Psoas muscle (tissue), 8 donors: ENCODE measurements around the gene CLMP. TPM values are rescaled to one million over a fixed set of nuclear protein-coding genes. Genes with fewer than 3 reads are reported as not detected.

Experiments
- ATAC-seq, 4 donors: fragments of 200-7000 bp; cut with Tn5 transposase; one replicate each; pipeline ENCODE4 v1.9.1; 2020; ENCODE audit warnings: moderate library complexity in 3 of 4, mild to moderate bottlenecking in 2 of 4
- DNase-seq, 2 donors: peaks; one replicate each; pipeline ENCODE4 v3.0.0-alpha.2; 2020
- H3K27ac ChIP-seq: fragments of 200-600 bp; one replicate; pipeline ENCODE4 v1.8.0; 2022
- H3K27me3 ChIP-seq, 3 donors: fragments of 200-600 bp in 1 of 3; one replicate each; pipeline versions ENCODE4 v1.6.1 to v1.8.0; 2013 to 2022; ENCODE audit warnings: low read length in 2 of 3, mild to moderate bottlenecking in 2 of 3, moderate library complexity in 1 of 3; ENCODE audit not compliant: insufficient read depth in 3 of 3
- H3K36me3 ChIP-seq, 2 donors: fragments of 200-600 bp in 1 of 2; one replicate each; pipeline versions ENCODE4 v1.6.1 to v1.8.0; 2013 to 2022; ENCODE audit warnings: low read depth in 1 of 2, mild to moderate bottlenecking in 1 of 2, moderate library complexity in 1 of 2; ENCODE audit not compliant: insufficient read depth in 1 of 2
- H3K4me1 ChIP-seq: fragments of 200-600 bp; one replicate; pipeline ENCODE4 v1.8.0; 2022
- H3K4me3 ChIP-seq: fragments of 200-600 bp; one replicate; pipeline ENCODE4 v1.8.0; 2022; ENCODE audit warnings: mild to moderate bottlenecking
- H3K9me3 ChIP-seq: fragments of 200-600 bp; one replicate; pipeline ENCODE4 v1.8.0; 2022
- CTCF ChIP-seq: fragments of 200-600 bp; IDR thresholded peaks from one replicate; pipeline ENCODE4 v1.8.0; 2022; ENCODE audit warnings: antibody characterized with exemption
- WGBS, 3 donors: extraction: QIAGEN DNeasy Blood & Tissue Kit; methylation state at CpG; one replicate each; pipeline versions ENCODE4 v1.1.6 to v1.1.7; 2013; 5-methylcytosine and 5-hydroxymethylcytosine counted together
- intact Hi-C, 2 donors: fragments of 100-400 bp; cut with DNase I; formaldehyde crosslinking; loops; one replicate each; pipeline versions ENCODE4 v1.11.0 to v1.14.2; 2022
- polyA plus RNA-seq, 3 donors: library from polyadenylated mRNA; stranded (reverse); fragments of 200-250 nt; gene quantifications; one replicate each; pipeline ENCODE4 v1.2.3, GENCODE V29; 2013
- total RNA-seq, 4 donors: library from RNA; stranded (reverse); fragmentation: NEBNext Ultra II Directional in 2 of 4; extraction: Animal tissue kit (Norgen Biotek cat#: 25700) in 2 of 4; gene quantifications; one replicate each; pipeline versions ENCODE4 v1.2.1 to v1.2.4, GENCODE V29; 2021 to 2023
- donor health status: healthy with polysubstance abuse.
- donor health status: DM: no; HTN: no; CAD: no; lungs with moderate emphysema.
- donor health status: Bipolar disorder and iron deficiency.
- donor health status: healthy.
- donor health status: DM: yes; HTN: yes; CAD: no.
- donor health status: DM: no; HTN: no; CAD: no.
- donor health status: DM: no; HTN: no; CAD: no.
- donor health status: DM: yes; HTN: yes; CAD: no.

The CLMP gene
- total and polyA plus RNA-seq, 7 donors = 0.83 to 4.2 (median 2.9) TPM

- TF ChIP-seq CTCF = peak; percentile 11
- intact Hi-C loops = loop anchor here in 1 of 2 donors (10.0 kb wide), 1 partner anchor 156 kb away; no protein-coding TSS in a partner anchor
- Histone ChIP-seq H3K27ac (no peak overlapping the region), H3K4me3 (no peak overlapping the region), H3K9me3 (no peaks in the 10 kb centered on the region), H3K27me3 (peaks cover 2 to 16% (median 3%) of the 10 kb centered on the region in 3 donors), H3K36me3 (no peaks in the 10 kb centered on the region), H3K4me1 (no peaks in the 10 kb centered on the region)
- WGBS, 3 donors = 46 to 51% (median 50%) methylated on average over 2 of the region's 2 CpGs
- ATAC-seq = no peak
- DNase-seq = no peak
Measured at GRCh38 chr11:123020968-123021367, 174.1 kb downstream of the CLMP start.

Other genes starting within 250 kb of the CLMP start
- not detected for gene BSX, start 213.4 kb downstream of the CLMP start, total RNA-seq
- gene BSX, start 213.4 kb downstream of the CLMP start, polyA plus RNA-seq = not detected
- gene HSPA8, start 133.1 kb downstream of the CLMP start, total RNA-seq = 1,000 to 10,000 TPM; 1,127 to 2,415 (median 1,519) TPM
- gene HSPA8, start 133.1 kb downstream of the CLMP start, polyA plus RNA-seq = 1,000 to 10,000 TPM; 1,414 to 3,112 (median 2,704) TPM
- 10 to 100 TPM in 2 of 4 donors, 1 to 10 TPM in 1, under 1 TPM in 1; 0.67 to 24.0 (median 14.2) TPM for gene GRAMD1B, start 235.0 kb upstream of the CLMP start, total RNA-seq
- 1 to 10 TPM in 1 of 3 donors, under 1 TPM in 2; 0.68 to 6.8 (median 0.74) TPM for gene GRAMD1B, start 235.0 kb upstream of the CLMP start, polyA plus RNA-seq